AG09319 (cell line): Measurements from ENCODE around the gene CACNA1S.

Experiments
- DNase-seq: peaks from one replicate; pipeline ENCODE4 v3.0.0-alpha.2; 2010; ENCODE audit warnings: low read depth; ENCODE audit errors: extremely low read depth
- TF ChIP-seq, protein P1 (sequence below): IDR thresholded peaks from 2 replicates; pipeline ENCODE4 v1.5.1; 2011; ENCODE audit warnings: low read depth, mild to moderate bottlenecking, inconsistent platforms, low read length, moderate library complexity

Gene CACNA1S

GRCh38 chr1:201114245-201115131 is 2.3 kb upstream of the CACNA1S start:
- TF ChIP-seq, protein P1, sequence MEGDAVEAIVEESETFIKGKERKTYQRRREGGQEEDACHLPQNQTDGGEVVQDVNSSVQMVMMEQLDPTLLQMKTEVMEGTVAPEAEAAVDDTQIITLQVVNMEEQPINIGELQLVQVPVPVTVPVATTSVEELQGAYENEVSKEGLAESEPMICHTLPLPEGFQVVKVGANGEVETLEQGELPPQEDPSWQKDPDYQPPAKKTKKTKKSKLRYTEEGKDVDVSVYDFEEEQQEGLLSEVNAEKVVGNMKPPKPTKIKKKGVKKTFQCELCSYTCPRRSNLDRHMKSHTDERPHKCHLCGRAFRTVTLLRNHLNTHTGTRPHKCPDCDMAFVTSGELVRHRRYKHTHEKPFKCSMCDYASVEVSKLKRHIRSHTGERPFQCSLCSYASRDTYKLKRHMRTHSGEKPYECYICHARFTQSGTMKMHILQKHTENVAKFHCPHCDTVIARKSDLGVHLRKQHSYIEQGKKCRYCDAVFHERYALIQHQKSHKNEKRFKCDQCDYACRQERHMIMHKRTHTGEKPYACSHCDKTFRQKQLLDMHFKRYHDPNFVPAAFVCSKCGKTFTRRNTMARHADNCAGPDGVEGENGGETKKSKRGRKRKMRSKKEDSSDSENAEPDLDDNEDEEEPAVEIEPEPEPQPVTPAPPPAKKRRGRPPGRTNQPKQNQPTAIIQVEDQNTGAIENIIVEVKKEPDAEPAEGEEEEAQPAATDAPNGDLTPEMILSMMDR: peak; percentile 94
- peak; percentile 83 for DNase-seq

GRCh38 chr1:201113451-201114244 is 1.4 kb upstream of the CACNA1S start:
- no peak for DNase-seq
- TF ChIP-seq, protein P1: no peak

DNA sequence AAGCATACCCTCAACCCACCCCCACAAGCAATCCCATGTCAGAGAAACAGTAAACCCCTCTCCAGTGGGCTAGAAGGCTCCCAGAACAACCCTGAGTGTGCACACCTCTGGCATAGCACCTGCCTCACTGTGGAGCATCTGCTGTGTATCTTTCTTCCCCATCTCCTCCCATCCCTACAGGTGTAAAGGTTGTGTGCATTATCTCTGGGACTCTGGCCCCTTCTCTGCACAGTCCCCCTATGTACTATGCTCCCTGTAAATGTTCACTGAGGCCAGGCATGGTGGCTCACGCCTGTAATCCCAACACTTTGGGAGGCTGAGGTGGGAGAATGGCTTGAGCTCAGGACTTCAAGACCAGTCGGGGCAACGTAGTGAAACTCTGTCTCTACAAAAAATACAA is 700 bp upstream of the CACNA1S start:
- TF ChIP-seq, protein P1: no peak

GRCh38 chr1:201111672-201112071 is 554 bp downstream of the CACNA1S start:
- TF ChIP-seq, protein P1: no peak
- no peak for DNase-seq

More for the DNA sequence above, 700 bp upstream of the CACNA1S start:
- no peak for DNase-seq

- TF ChIP-seq, protein P1: no peak
- no peak for DNase-seq
Observed at GRCh38 chr1:201111156-201111555, 1.1 kb downstream of the CACNA1S start.

DNA sequence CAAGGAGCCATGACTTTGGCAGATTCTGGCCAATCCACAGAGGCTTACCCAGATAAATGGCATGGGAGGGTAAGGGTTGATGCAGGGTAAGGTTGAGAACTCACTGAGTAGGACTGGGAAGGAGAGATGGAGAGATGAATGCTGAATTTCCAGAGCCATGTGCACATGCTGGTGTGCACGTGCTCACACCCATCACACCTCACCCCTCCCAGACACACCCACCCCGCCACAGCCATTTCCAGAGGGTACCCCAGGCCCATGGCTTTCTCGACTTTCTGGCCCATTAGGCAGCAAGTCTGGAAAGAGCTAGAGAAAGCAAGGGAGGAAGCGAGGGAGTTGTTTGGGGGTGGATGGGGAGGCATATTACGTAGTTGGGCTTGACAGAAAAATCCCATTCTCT is 1.6 kb downstream of the CACNA1S start:
- no peak for DNase-seq
- TF ChIP-seq, protein P1: no peak

GRCh38 chr1:201110138-201110537 is 2.1 kb downstream of the CACNA1S start:
- TF ChIP-seq, protein P1: no peak

More at GRCh38 chr1:201110138-201110537, 2.1 kb downstream of the CACNA1S start:
- no peak for DNase-seq
